Thyroid gland (tissue), 4 donors: ENCODE results near the gene PPP6R1.

Source experiments
- CTCF ChIP-seq, 6 experiments: fragments of 200-600 bp in 3 of 6; fragments of 450-650 bp in 3 of 6; sonication (generic) in 3 of 6; IDR thresholded peaks; one replicate each; pipeline ENCODE4 v1.5.1; 2016 to 2019; ENCODE audit warnings: antibody characterized with exemption in 6 of 6, mild to moderate bottlenecking in 2 of 6, inconsistent platforms in 1 of 6, moderate library complexity in 1 of 6
- POLR2A ChIP-seq, 2 donors: fragments of 450-650 bp; IDR thresholded peaks; one replicate each; pipeline ENCODE4 v1.6.1; 2017; ENCODE audit warnings: antibody characterized with exemption in 2 of 2, mild to moderate bottlenecking in 2 of 2, moderate library complexity in 1 of 2

- TF ChIP-seq CTCF (IDR thresholded peaks at IDR 0.05), result no peak
- TF ChIP-seq POLR2A (IDR thresholded peaks at IDR 0.05), result no peak
Measured at GRCh38 chr19:55226788-55227187, 32.0 kb downstream of the PPP6R1 start.
